Neural cell (in vitro differentiated cells): ENCODE data around the gene POLE4. TPM values are rescaled to one million over a fixed set of nuclear protein-coding genes. Genes with fewer than 3 reads are reported as not detected.

Experiments used
- H2AFZ ChIP-seq: fragments of 200-600, 300-800 bp; sonication (generic), shearing (Covaris generic); 2 replicates; pipeline ENCODE4 v1.6.0; 2014; ENCODE audit warnings: low read depth, mild to moderate bottlenecking, antibody characterized with exemption, low read length, moderate library complexity
- H3F3A ChIP-seq: fragments of 200-600 bp; shearing (Covaris generic); 2 replicates; pipeline ENCODE4 v1.6.1; 2016; ENCODE audit warnings: mild to moderate bottlenecking, moderate library complexity, mixed read lengths, antibody characterized with exemption, low read length; ENCODE audit not compliant: insufficient read depth, poor library complexity, severe bottlenecking
- H3K27ac ChIP-seq: fragments of 200-600, 300-800 bp; sonication (generic), shearing (Covaris generic); 2 replicates; pipeline ENCODE4 v1.5.1; 2014; ENCODE audit warnings: mild to moderate bottlenecking, low read length, moderate library complexity
- H3K27me3 ChIP-seq: fragments of 300-800, 200-600 bp; sonication (generic), shearing (Covaris generic); 2 replicates; pipeline ENCODE4 v1.6.0; 2014; ENCODE audit warnings: mild to moderate bottlenecking, low read depth, low read length, moderate library complexity; ENCODE audit not compliant: insufficient read depth
- H3K36me3 ChIP-seq: fragments of 300-800, 200-600 bp; sonication (generic), shearing (Covaris generic); 2 replicates; pipeline ENCODE4 v1.5.1; 2014; ENCODE audit warnings: mild to moderate bottlenecking, antibody characterized with exemption, low read length, moderate library complexity; ENCODE audit not compliant: insufficient read depth
- H3K4me2 ChIP-seq: fragments of 300-800, 200-600 bp; sonication (generic), shearing (Covaris generic); 2 replicates; pipeline ENCODE4 v1.6.0; 2014; ENCODE audit warnings: mild to moderate bottlenecking, low read length
- H3K4me3 ChIP-seq: fragments of 300-800, 200-600 bp; sonication (generic), shearing (Covaris generic); 2 replicates; pipeline ENCODE4 v1.5.1; 2014; ENCODE audit warnings: mild to moderate bottlenecking, low read length, moderate library complexity
- H3K79me2 ChIP-seq: fragments of 200-600 bp; shearing (Covaris generic); replicated peaks from 2 replicates; pipeline ENCODE4 v1.6.0; 2014; ENCODE audit warnings: mild to moderate bottlenecking, low read length, moderate library complexity; ENCODE audit not compliant: insufficient read depth
- H3K9ac ChIP-seq: fragments of 300-800, 200-600 bp; sonication (generic), shearing (Covaris generic); 2 replicates; pipeline ENCODE4 v1.6.1; 2016; ENCODE audit warnings: mild to moderate bottlenecking, low read length, mixed read lengths
- H3K9me2 ChIP-seq: fragments of 200-600 bp; shearing (Covaris generic); 2 replicates; pipeline ENCODE4 v1.6.1; 2016; ENCODE audit warnings: mild to moderate bottlenecking, low read length, mixed read lengths; ENCODE audit not compliant: insufficient read depth
- H3K9me3 ChIP-seq: fragments of 200-600, 300-800 bp; sonication (generic), shearing (Covaris generic); 2 replicates; pipeline ENCODE4 v1.6.1; 2016; ENCODE audit warnings: mild to moderate bottlenecking, mixed run types, low read length, moderate library complexity, mixed read lengths
- H4K20me1 ChIP-seq: fragments of 200-600 bp; shearing (Covaris generic); 2 replicates; pipeline ENCODE4 v1.6.1; 2016; ENCODE audit warnings: mild to moderate bottlenecking, mixed run types; ENCODE audit not compliant: insufficient read depth
- EP300 ChIP-seq: fragments of 450-650 bp; conservative IDR thresholded peaks from 2 replicates; pipeline ENCODE4 v1.6.1; 2014; ENCODE audit warnings: antibody characterized with exemption, mild to moderate bottlenecking, moderate library complexity; ENCODE audit not compliant: poor library complexity, severe bottlenecking
- EZH2 ChIP-seq: fragments of 200-600, 300-800 bp; shearing (Covaris generic), sonication (generic); IDR thresholded peaks from 2 replicates; pipeline ENCODE4 v1.6.1; 2014; ENCODE audit warnings: antibody characterized with exemption, low read length, borderline replicate concordance, mild to moderate bottlenecking; ENCODE audit not compliant: insufficient read depth, poor library complexity, severe bottlenecking
- MXI1 ChIP-seq: fragments of 450-650 bp; conservative IDR thresholded peaks from 2 replicates; pipeline ENCODE4 v1.6.1; 2014; ENCODE audit warnings: antibody characterized with exemption, mild to moderate bottlenecking; ENCODE audit not compliant: poor library complexity, severe bottlenecking
- POLR2AphosphoS5 ChIP-seq: IDR thresholded peaks from 2 replicates; pipeline ENCODE4 v1.6.1; 2012
- RAD21 ChIP-seq: fragments of 450-650 bp; conservative IDR thresholded peaks from 2 replicates; pipeline ENCODE4 v1.6.1; 2014; ENCODE audit warnings: antibody characterized with exemption, mild to moderate bottlenecking, moderate library complexity
- SMC3 ChIP-seq: fragments of 450-650 bp; conservative IDR thresholded peaks from 2 replicates; pipeline ENCODE4 v1.6.1; 2014; ENCODE audit warnings: antibody characterized with exemption, mild to moderate bottlenecking, moderate library complexity; ENCODE audit not compliant: poor library complexity
- TAF1 ChIP-seq: IDR thresholded peaks from 2 replicates; pipeline ENCODE4 v1.6.1; 2012; ENCODE audit warnings: low read depth
- polyA plus RNA-seq: library from polyadenylated mRNA; depleted of rRNA; stranded (reverse); fragments of >200 nt; gene quantifications from 2 replicates; pipeline ENCODE4 v1.2.3, GENCODE V29; 2014
- TF ChIP-seq, protein P1 (sequence below): fragments of 450-650 bp; IDR thresholded peaks from 2 replicates; pipeline ENCODE4 v1.5.1; 2014; ENCODE audit warnings: antibody characterized with exemption, mild to moderate bottlenecking, moderate library complexity; ENCODE audit not compliant: poor library complexity, severe bottlenecking
- TF ChIP-seq, protein P2 (sequence below): IDR thresholded peaks from 2 replicates; pipeline ENCODE4 v1.6.1; 2012; ENCODE audit warnings: borderline replicate concordance

Gene POLE4
- polyA plus RNA-seq, 1 donor from 2014 or later, result 35.9 TPM

GRCh38 chr2:74953796-74954499 lies 4.5 kb upstream of the POLE4 start:
- Histone ChIP-seq H3K79me2 (no peaks in the 10 kb centered on the region), H3K36me3 (no peaks in the 10 kb centered on the region), H3K27ac (no peak overlapping the region), H4K20me1 (no peaks in the 10 kb centered on the region), H3F3A (no peaks in the 10 kb centered on the region), H3K9me2 (no peaks in the 10 kb centered on the region), H2AFZ (no peak overlapping the region), H3K9ac (no peak overlapping the region), H3K4me2 (no peak overlapping the region), H3K9me3 (no peaks in the 10 kb centered on the region), H3K4me3 (no peak overlapping the region), H3K27me3 (no peaks in the 10 kb centered on the region)
- TF ChIP-seq EZH2, result no peak
- TF ChIP-seq EP300, result no peak
- no peak for TF ChIP-seq TAF1
- no peak for TF ChIP-seq MXI1
- no peak for TF ChIP-seq POLR2AphosphoS5
- TF ChIP-seq, protein P1, sequence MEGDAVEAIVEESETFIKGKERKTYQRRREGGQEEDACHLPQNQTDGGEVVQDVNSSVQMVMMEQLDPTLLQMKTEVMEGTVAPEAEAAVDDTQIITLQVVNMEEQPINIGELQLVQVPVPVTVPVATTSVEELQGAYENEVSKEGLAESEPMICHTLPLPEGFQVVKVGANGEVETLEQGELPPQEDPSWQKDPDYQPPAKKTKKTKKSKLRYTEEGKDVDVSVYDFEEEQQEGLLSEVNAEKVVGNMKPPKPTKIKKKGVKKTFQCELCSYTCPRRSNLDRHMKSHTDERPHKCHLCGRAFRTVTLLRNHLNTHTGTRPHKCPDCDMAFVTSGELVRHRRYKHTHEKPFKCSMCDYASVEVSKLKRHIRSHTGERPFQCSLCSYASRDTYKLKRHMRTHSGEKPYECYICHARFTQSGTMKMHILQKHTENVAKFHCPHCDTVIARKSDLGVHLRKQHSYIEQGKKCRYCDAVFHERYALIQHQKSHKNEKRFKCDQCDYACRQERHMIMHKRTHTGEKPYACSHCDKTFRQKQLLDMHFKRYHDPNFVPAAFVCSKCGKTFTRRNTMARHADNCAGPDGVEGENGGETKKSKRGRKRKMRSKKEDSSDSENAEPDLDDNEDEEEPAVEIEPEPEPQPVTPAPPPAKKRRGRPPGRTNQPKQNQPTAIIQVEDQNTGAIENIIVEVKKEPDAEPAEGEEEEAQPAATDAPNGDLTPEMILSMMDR, result no peak
- TF ChIP-seq, protein P2, sequence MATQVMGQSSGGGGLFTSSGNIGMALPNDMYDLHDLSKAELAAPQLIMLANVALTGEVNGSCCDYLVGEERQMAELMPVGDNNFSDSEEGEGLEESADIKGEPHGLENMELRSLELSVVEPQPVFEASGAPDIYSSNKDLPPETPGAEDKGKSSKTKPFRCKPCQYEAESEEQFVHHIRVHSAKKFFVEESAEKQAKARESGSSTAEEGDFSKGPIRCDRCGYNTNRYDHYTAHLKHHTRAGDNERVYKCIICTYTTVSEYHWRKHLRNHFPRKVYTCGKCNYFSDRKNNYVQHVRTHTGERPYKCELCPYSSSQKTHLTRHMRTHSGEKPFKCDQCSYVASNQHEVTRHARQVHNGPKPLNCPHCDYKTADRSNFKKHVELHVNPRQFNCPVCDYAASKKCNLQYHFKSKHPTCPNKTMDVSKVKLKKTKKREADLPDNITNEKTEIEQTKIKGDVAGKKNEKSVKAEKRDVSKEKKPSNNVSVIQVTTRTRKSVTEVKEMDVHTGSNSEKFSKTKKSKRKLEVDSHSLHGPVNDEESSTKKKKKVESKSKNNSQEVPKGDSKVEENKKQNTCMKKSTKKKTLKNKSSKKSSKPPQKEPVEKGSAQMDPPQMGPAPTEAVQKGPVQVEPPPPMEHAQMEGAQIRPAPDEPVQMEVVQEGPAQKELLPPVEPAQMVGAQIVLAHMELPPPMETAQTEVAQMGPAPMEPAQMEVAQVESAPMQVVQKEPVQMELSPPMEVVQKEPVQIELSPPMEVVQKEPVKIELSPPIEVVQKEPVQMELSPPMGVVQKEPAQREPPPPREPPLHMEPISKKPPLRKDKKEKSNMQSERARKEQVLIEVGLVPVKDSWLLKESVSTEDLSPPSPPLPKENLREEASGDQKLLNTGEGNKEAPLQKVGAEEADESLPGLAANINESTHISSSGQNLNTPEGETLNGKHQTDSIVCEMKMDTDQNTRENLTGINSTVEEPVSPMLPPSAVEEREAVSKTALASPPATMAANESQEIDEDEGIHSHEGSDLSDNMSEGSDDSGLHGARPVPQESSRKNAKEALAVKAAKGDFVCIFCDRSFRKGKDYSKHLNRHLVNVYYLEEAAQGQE, result no peak
- no peak for TF ChIP-seq RAD21
- no peak for TF ChIP-seq SMC3

- Histone ChIP-seq H3K27me3 (no peaks in the 10 kb centered on the region), H4K20me1 (no peaks in the 10 kb centered on the region), H3K4me2 (no peak overlapping the region), H2AFZ (no peak overlapping the region), H3K36me3 (no peaks in the 10 kb centered on the region), H3K9me2 (no peaks in the 10 kb centered on the region), H3K4me3 (no peak overlapping the region), H3K9ac (no peak overlapping the region), H3K79me2 (no peaks in the 10 kb centered on the region), H3K9me3 (no peaks in the 10 kb centered on the region), H3F3A (no peaks in the 10 kb centered on the region), H3K27ac (no peak overlapping the region)
- no peak for TF ChIP-seq MXI1
- TF ChIP-seq POLR2AphosphoS5, result no peak
- TF ChIP-seq, protein P2, result no peak
- TF ChIP-seq RAD21, result no peak
- TF ChIP-seq, protein P1, result no peak
- TF ChIP-seq EZH2, result no peak
- TF ChIP-seq SMC3, result no peak
- no peak for TF ChIP-seq EP300
- no peak for TF ChIP-seq TAF1
Observed at GRCh38 chr2:74954500-74954874, 4.0 kb upstream of the POLE4 start.
